Type B pancreatic cell (in vitro differentiated cells): ENCODE results near the gene ARAP2. TPM values are rescaled to one million over a fixed set of nuclear protein-coding genes. Genes with fewer than 3 reads are reported as not detected.

Experiments
- DNase-seq: peaks from one replicate; pipeline ENCODE4 v3.0.0; 2021; ENCODE audit warnings: mixed read lengths; ENCODE audit not compliant: unreplicated experiment; ENCODE audit errors: extremely low spot score
- H3K27ac Mint-ChIP-seq: 2 replicates; pipeline ENCODE4 v1.8.0; 2021; ENCODE audit warnings: mild to moderate bottlenecking, mixed read lengths
- H3K27me3 Mint-ChIP-seq: 2 replicates; pipeline ENCODE4 v1.8.0; 2021; ENCODE audit warnings: mixed read lengths
- H3K36me3 Mint-ChIP-seq: 2 replicates; pipeline ENCODE4 v1.8.0; 2021; ENCODE audit warnings: mixed read lengths
- H3K4me1 Mint-ChIP-seq: one replicate; pipeline ENCODE4 v1.8.0; 2021; ENCODE audit warnings: mixed read lengths; ENCODE audit not compliant: unreplicated experiment
- H3K4me3 Mint-ChIP-seq: 2 replicates; pipeline ENCODE4 v1.8.0; 2021; ENCODE audit warnings: mild to moderate bottlenecking, mixed read lengths
- H3K9me3 Mint-ChIP-seq: 2 replicates; pipeline ENCODE4 v1.8.0; 2021; ENCODE audit warnings: mixed read lengths
- total RNA-seq: library from RNA; stranded (reverse); gene quantifications from 2 replicates; pipeline ENCODE4 v1.2.1, GENCODE V29; 2021; ENCODE audit warnings: low replicate concordance
- TF ChIP-seq, protein P1 (sequence below): fragments of 200-600 bp; sonication (generic); conservative IDR thresholded peaks from 2 replicates; pipeline ENCODE4 v1.5.0; 2021; ENCODE audit warnings: antibody characterized with exemption, mild to moderate bottlenecking

ARAP2 gene
- total RNA-seq, 1 donor from 2014 or later, result 10.8 TPM

DNA sequence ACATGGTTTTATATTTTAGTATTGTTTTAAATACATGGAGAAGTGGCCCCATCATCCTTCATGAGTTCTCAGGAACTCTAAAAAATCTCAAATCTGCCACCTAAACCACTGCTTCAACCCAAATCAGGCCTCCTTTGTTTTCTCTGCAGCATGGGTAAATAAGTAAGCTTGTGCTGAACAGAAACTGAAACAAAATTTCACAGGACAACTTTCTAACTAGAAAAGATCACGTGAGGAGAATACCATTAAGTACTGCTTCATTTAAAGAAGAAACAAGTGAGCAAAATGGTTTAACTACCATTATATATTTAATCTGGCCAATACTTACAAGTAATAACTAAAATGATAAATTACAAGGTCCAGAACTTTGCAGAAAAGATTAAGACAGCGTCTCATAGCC, 2.5 kb downstream of the ARAP2 start:
- Mint-ChIP-seq H3K36me3 (peaks cover 5% of the 10 kb centered on the region), H3K27me3 (peaks cover 15% of the 10 kb centered on the region), H3K9me3 (no peaks in the 10 kb centered on the region), H3K4me1 (peaks cover 5% of the 10 kb centered on the region), H3K27ac (peak overlapping the region; percentile 6), H3K4me3 (peak overlapping the region; percentile 91)
- TF ChIP-seq, protein P1, sequence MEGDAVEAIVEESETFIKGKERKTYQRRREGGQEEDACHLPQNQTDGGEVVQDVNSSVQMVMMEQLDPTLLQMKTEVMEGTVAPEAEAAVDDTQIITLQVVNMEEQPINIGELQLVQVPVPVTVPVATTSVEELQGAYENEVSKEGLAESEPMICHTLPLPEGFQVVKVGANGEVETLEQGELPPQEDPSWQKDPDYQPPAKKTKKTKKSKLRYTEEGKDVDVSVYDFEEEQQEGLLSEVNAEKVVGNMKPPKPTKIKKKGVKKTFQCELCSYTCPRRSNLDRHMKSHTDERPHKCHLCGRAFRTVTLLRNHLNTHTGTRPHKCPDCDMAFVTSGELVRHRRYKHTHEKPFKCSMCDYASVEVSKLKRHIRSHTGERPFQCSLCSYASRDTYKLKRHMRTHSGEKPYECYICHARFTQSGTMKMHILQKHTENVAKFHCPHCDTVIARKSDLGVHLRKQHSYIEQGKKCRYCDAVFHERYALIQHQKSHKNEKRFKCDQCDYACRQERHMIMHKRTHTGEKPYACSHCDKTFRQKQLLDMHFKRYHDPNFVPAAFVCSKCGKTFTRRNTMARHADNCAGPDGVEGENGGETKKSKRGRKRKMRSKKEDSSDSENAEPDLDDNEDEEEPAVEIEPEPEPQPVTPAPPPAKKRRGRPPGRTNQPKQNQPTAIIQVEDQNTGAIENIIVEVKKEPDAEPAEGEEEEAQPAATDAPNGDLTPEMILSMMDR, result no peak
- no peak for DNase-seq

DNA sequence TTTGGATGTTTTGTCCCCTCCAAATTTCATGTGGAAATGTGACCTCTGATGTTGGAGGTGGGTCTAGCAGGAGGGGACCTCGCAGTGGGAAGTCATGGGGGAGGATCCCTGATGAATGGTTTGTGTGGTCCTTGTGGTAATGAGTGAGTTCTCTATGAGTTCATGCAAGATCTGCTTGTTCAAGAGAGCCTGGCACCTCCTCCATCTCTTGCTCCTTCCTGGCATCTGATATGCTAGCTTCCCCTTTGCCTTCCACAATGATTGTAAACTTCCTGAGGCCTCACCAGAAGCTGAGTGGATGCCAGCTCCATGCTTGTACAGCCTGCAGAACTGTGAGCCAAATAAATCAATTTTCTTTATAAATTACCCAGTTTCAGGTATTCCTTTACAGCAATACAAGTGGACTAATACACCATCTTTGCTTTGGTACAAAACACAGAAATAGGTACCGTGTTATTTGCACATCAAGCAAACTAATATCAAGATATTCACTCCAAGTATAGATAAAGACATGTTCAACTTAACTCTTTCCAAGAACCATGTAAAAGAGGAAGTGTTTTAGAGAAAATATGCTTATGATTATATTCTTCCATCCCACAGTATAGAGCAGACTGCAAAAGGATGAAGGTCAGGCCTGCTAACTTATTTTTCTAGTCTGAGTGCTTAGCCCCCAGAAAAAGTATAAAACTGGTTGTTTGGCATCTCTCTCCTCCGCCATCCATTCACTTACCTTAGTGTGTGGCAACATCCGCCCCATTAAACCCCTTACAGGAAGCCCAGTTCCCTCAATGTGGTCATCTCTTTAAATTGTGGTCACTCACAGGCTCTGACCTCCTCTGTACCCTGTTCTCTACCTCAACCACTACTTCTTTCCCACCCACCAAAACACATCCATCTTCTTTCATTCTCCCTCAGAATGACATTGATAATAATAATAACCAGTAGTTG, 6.7 kb downstream of the ARAP2 start:
- no peak for DNase-seq
- Mint-ChIP-seq H3K36me3 (peaks cover 14% of the 10 kb centered on the region), H3K27ac (no peak overlapping the region), H3K27me3 (no peaks in the 10 kb centered on the region), H3K9me3 (peaks cover 8% of the 10 kb centered on the region), H3K4me3 (no peak overlapping the region), H3K4me1 (peaks cover 11% of the 10 kb centered on the region)
- TF ChIP-seq, protein P1, result no peak

GRCh38 chr4:36236159-36236558, 8.2 kb downstream of the ARAP2 start:
- no peak for DNase-seq
- peaks cover 8% of the 10 kb centered on the region for H3K9me3 Mint-ChIP-seq
- no peak overlapping the region for H3K27ac Mint-ChIP-seq
- no peak overlapping the region for H3K4me3 Mint-ChIP-seq
- peaks cover 14% of the 10 kb centered on the region for H3K36me3 Mint-ChIP-seq
- H3K4me1 Mint-ChIP-seq, result peaks cover 5% of the 10 kb centered on the region
- H3K27me3 Mint-ChIP-seq, result no peaks in the 10 kb centered on the region
- TF ChIP-seq, protein P1, result no peak

DNA sequence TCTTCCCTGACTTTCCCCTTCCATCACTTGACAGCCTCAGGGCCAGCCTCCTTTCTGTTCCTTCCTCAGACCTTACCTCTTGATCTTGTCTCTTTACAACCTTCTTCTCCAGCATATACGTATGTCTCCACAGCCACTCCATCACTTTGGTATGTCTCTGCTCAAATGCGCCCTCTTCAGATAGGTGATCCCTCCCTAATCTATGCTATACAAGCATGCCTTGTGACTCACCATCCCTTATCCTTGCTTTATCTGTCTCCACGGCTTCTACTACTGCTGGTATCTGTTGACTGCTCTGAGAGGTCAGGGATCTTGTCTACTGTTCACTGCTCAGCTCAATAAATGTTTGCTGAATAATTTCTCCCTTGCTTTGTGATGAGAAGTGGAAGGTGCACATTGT, 9.0 kb downstream of the ARAP2 start:
- H3K36me3 Mint-ChIP-seq, result peaks cover 14% of the 10 kb centered on the region
- no peak for DNase-seq

GRCh38 chr4:36233567-36234266, 10.6 kb downstream of the ARAP2 start:
- Mint-ChIP-seq H3K36me3 (peaks cover 14% of the 10 kb centered on the region), H3K27ac (no peak overlapping the region), H3K4me1 (peaks cover 5% of the 10 kb centered on the region), H3K4me3 (no peak overlapping the region), H3K9me3 (peaks cover 8% of the 10 kb centered on the region), H3K27me3 (no peaks in the 10 kb centered on the region)
- TF ChIP-seq, protein P1, result no peak
- no peak for DNase-seq

More for the DNA sequence above, 9.0 kb downstream of the ARAP2 start:
- H3K27ac Mint-ChIP-seq, result peak overlapping the region; percentile 7
- peaks cover 8% of the 10 kb centered on the region for H3K9me3 Mint-ChIP-seq
- H3K4me3 Mint-ChIP-seq, result no peak overlapping the region
- TF ChIP-seq, protein P1, result no peak
- no peaks in the 10 kb centered on the region for H3K27me3 Mint-ChIP-seq
- peaks cover 5% of the 10 kb centered on the region for H3K4me1 Mint-ChIP-seq
